IMR-90 (cell line): ENCODE results near the gene ANXA2. TPM values are rescaled to one million over a fixed set of nuclear protein-coding genes. Genes with fewer than 3 reads are reported as not detected.

Experiments used
- ATAC-seq: fragments of 200-7000 bp; cut with Tn5 transposase; 2 replicates; pipeline ENCODE4 v1.9.1; 2020; ENCODE audit warnings: low read depth, mild to moderate bottlenecking, moderate library complexity
- BruUV-seq: library from RNA; stranded (reverse); fragments of 400-500 nt; replicated peaks from 2 replicates; lab custom pipeline; 2021; lab: Mats Ljungman, UMichigan
- CTCF ChIA-PET: fragments of 300-600 bp; formaldehyde crosslinking; extraction: SDS; loops from one replicate; lab custom pipeline; 2021; ENCODE audit warnings: antibody characterized with exemption; lab: Yijun Ruan, JAX
- POLR2A ChIA-PET: fragments of 300-600 bp; sonication (Branson Sonifier 250); formaldehyde crosslinking; loops from one replicate; lab custom pipeline; 2022; ENCODE audit warnings: antibody characterized with exemption; ENCODE audit not compliant: unreplicated experiment; lab: Charles Lee
- DNase-seq: peaks from one replicate; pipeline ENCODE4 v3.0.0; 2013
- H2AFZ ChIP-seq: replicated peaks from 2 replicates; pipeline ENCODE3; 2013; ENCODE audit warnings: low read length, mild to moderate bottlenecking; ENCODE audit not compliant: poor library complexity
- H2AK5ac ChIP-seq: 2 replicates; pipeline ENCODE4 v1.6.1; 2013; ENCODE audit warnings: low read depth, low read length, inconsistent platforms
- H2AK9ac ChIP-seq: replicated peaks from 2 replicates; pipeline ENCODE3; 2013; ENCODE audit warnings: mild to moderate bottlenecking, low read depth, low read length, moderate library complexity; ENCODE audit not compliant: poor library complexity
- H2BK120ac ChIP-seq: 2 replicates; pipeline ENCODE4 v1.6.1; 2013; ENCODE audit warnings: low read depth, low read length, inconsistent platforms
- H2BK15ac ChIP-seq: 3 replicates; pipeline ENCODE4 v1.6.1; 2013; ENCODE audit warnings: low read depth, low read length, inconsistent platforms
- H2BK20ac ChIP-seq: 2 replicates; pipeline ENCODE4 v1.6.1; 2013; ENCODE audit warnings: low read depth, mild to moderate bottlenecking, inconsistent platforms, low read length, moderate library complexity
- H2BK5ac ChIP-seq: 2 replicates; pipeline ENCODE4 v1.6.1; 2013; ENCODE audit warnings: mild to moderate bottlenecking, low read depth, low read length, inconsistent platforms; ENCODE audit not compliant: poor library complexity, severe bottlenecking
- H3K14ac ChIP-seq: replicated peaks from 2 replicates; pipeline ENCODE4 v1.6.1; 2013; ENCODE audit warnings: low read depth, low read length, inconsistent platforms
- H3K18ac ChIP-seq: 2 replicates; pipeline ENCODE4 v1.6.1; 2013; ENCODE audit warnings: low read depth, low read length, control low read depth
- H3K23ac ChIP-seq: 2 replicates; pipeline ENCODE4 v1.6.1; 2013; ENCODE audit warnings: low read depth, low read length, inconsistent platforms
- H3K27ac ChIP-seq: 2 replicates; pipeline ENCODE4 v1.5.1; 2013; ENCODE audit warnings: mild to moderate bottlenecking, control low read depth, low read length; ENCODE audit not compliant: insufficient read depth
- H3K27me3 ChIP-seq: 2 replicates; pipeline ENCODE4 v1.6.1; 2013; ENCODE audit warnings: low read length; ENCODE audit not compliant: control insufficient read depth, insufficient read depth
- H3K36me3 ChIP-seq: 2 replicates; pipeline ENCODE4 v1.6.1; 2013; ENCODE audit warnings: low read length, mixed read lengths; ENCODE audit not compliant: control insufficient read depth, insufficient read depth
- H3K4ac ChIP-seq: 2 replicates; pipeline ENCODE4 v1.6.1; 2013; ENCODE audit warnings: low read depth, low read length, inconsistent platforms
- H3K4me1 ChIP-seq: 2 replicates; pipeline ENCODE4 v1.6.1; 2013; ENCODE audit warnings: low read length, mixed read lengths; ENCODE audit not compliant: control insufficient read depth, insufficient read depth
- H3K4me2 ChIP-seq: 2 replicates; pipeline ENCODE4 v1.6.1; 2013; ENCODE audit warnings: low read depth, mild to moderate bottlenecking, control low read depth, low read length, moderate library complexity
- H3K4me3 ChIP-seq: 2 replicates; pipeline ENCODE4 v1.5.1; 2013; ENCODE audit warnings: low read depth, mild to moderate bottlenecking, control low read depth, low read length, moderate library complexity; ENCODE audit not compliant: insufficient read depth
- H3K56ac ChIP-seq: 2 replicates; pipeline ENCODE4 v1.6.1; 2013; ENCODE audit warnings: low read length, inconsistent platforms; ENCODE audit not compliant: insufficient read depth; ENCODE audit errors: extremely low read depth
- H3K79me1 ChIP-seq, 2 experiments: 2 replicates each; pipeline ENCODE4 v1.6.1; 2013; ENCODE audit warnings: low read length in 2 of 2, inconsistent platforms in 1 of 2, low read depth in 1 of 2
- H3K9ac ChIP-seq: 2 replicates; pipeline ENCODE4 v1.6.1; 2013; ENCODE audit warnings: low read depth, low read length, control low read depth
- H3K9me1 ChIP-seq: 2 replicates; pipeline ENCODE4 v1.6.1; 2013; ENCODE audit warnings: low read length, inconsistent platforms; ENCODE audit not compliant: insufficient read depth
- H3K9me3 ChIP-seq: 2 replicates; pipeline ENCODE4 v1.6.1; 2013; ENCODE audit warnings: low read length; ENCODE audit not compliant: control insufficient read depth, insufficient read depth
- H4K20me1 ChIP-seq: 2 replicates; pipeline ENCODE4 v1.6.1; 2013; ENCODE audit warnings: low read length, inconsistent platforms; ENCODE audit not compliant: insufficient read depth
- H4K5ac ChIP-seq: 2 replicates; pipeline ENCODE4 v1.6.1; 2013; ENCODE audit warnings: mild to moderate bottlenecking, low read depth, low read length, control low read depth
- H4K8ac ChIP-seq, 2 experiments: 2 replicates each; pipeline ENCODE4 v1.6.1; 2013; ENCODE audit warnings: low read depth in 2 of 2, low read length in 2 of 2, control low read depth in 1 of 2, inconsistent platforms in 1 of 2
- H4K91ac ChIP-seq: 2 replicates; pipeline ENCODE4 v1.6.1; 2013; ENCODE audit warnings: low read depth, low read length, inconsistent platforms; ENCODE audit not compliant: insufficient read depth
- BHLHE40 ChIP-seq: fragments of 150-350 bp; IDR thresholded peaks from 2 replicates; pipeline ENCODE4 v1.6.1; 2016; ENCODE audit warnings: mild to moderate bottlenecking, low read depth, low read length
- CHD1 ChIP-seq: IDR thresholded peaks from 2 replicates; pipeline ENCODE4 v1.6.1; 2012; ENCODE audit warnings: low read depth, low read length, improper control_type of control experiment
- CTCF ChIP-seq: conservative IDR thresholded peaks from 2 replicates; pipeline ENCODE4 v1.5.1; 2012; ENCODE audit warnings: mild to moderate bottlenecking, low read depth, low read length, improper control_type of control experiment
- FOS ChIP-seq: fragments of 150-350 bp; IDR thresholded peaks from 2 replicates; pipeline ENCODE4 v1.6.1; 2016; ENCODE audit warnings: low read depth, low read length
- MAZ ChIP-seq: IDR thresholded peaks from 2 replicates; pipeline ENCODE4 v1.6.1; 2012; ENCODE audit warnings: low read depth, mild to moderate bottlenecking, low read length, improper control_type of control experiment, moderate library complexity, borderline replicate concordance
- POLR2A ChIP-seq: IDR thresholded peaks from 2 replicates; pipeline ENCODE4 v1.6.1; 2012; ENCODE audit warnings: mild to moderate bottlenecking, low read depth, low read length
- SMC3 ChIP-seq: fragments of 150-350 bp; IDR thresholded peaks from 2 replicates; pipeline ENCODE4 v1.6.1; 2016; ENCODE audit warnings: low read depth, mild to moderate bottlenecking, antibody characterized with exemption, low read length, moderate library complexity
- WGBS, 2 experiments: methylation state at CpG; one replicate each; pipeline versions ENCODE4 v1.1.5 to v1.1.7; 2013; ENCODE audit warnings: missing lambda C conversion rate in 2 of 2; ENCODE audit not compliant: insufficient read length in 1 of 2; ENCODE audit errors: extremely low coverage in 2 of 2; 5-methylcytosine and 5-hydroxymethylcytosine counted together
- dilution Hi-C: fragments of 300-500 bp; cut with HindIII; formaldehyde crosslinking; loops from one replicate; pipeline ENCODE4 v1.14.3; 2018; ENCODE audit warnings: low sequenced_read_pairs; ENCODE audit not compliant: unreplicated experiment
- in situ Hi-C: fragments of 300-500 bp; cut with MboI; formaldehyde crosslinking; loops from 3 replicates; pipeline ENCODE4 v1.14.3; 2019; ENCODE audit warnings: low sequenced_read_pairs, inconsistent platforms, mixed read lengths
- intact Hi-C: fragments of 100-400 bp; cut with micrococcal nuclease; formaldehyde crosslinking; loops from 2 replicates; pipeline ENCODE4 v1.10.0; 2022
- polyA plus RNA-seq, 3 experiments: library from polyadenylated mRNA; depleted of rRNA; stranded (reverse); fragments of >200 nt; gene quantifications; 2 replicates each; pipeline ENCODE4 v1.2.3, GENCODE V29; 2012; ENCODE audit warnings: low replicate concordance in 1 of 3
- total RNA-seq: library from RNA; depleted of rRNA; stranded (reverse); fragments of >200 nt; gene quantifications from 2 replicates; pipeline ENCODE4 v1.2.3, GENCODE V29; 2012

ANXA2 gene
- total and polyA plus RNA-seq, 2 of the 4 experiments (the other 2 are of a cell fraction): 7,454 to 8,412 TPM

- no peak overlapping the region for H2AK5ac ChIP-seq
- ChIA-PET POLR2A (no interaction called here), CTCF (interaction anchor here (0.6 to 1.6 kb wide), 6 partner anchors 18 to 678 kb away, joined by 3 to 4 read pairs (median 3); no protein-coding TSS in a partner anchor)
- DNase-seq (peak; percentile 93), ATAC-seq (peak; percentile 40)
- no peaks in the 10 kb centered on the region for H3K27me3 ChIP-seq
- H3K18ac ChIP-seq: peak overlapping the region; percentile 87; the same call in 1 of the 2 replicates
- H3K9me1 ChIP-seq: peaks cover 4% of the 10 kb centered on the region
- no peak overlapping the region for H2BK15ac ChIP-seq
- peak overlapping the region; percentile 72; the same call in 1 of the 2 replicates for H3K23ac ChIP-seq
- TSS peak; percentile 8 for BruUV-seq
- no peak overlapping the region for H2AFZ ChIP-seq
- peak overlapping the region; percentile 88 for H3K4me2 ChIP-seq
- TF ChIP-seq POLR2A: peak; percentile 31; the same call in 1 of the 2 replicates
- no peak for TF ChIP-seq MAZ
- TF ChIP-seq BHLHE40: no peak
- no peak for TF ChIP-seq CTCF
- TF ChIP-seq SMC3: no peak
- TF ChIP-seq FOS: peak; percentile 67
- TF ChIP-seq CHD1: 0 out of 2 replicates have a peak, but pooled peaks have one; percentile 35
- no peak overlapping the region for H3K56ac ChIP-seq
- H3K14ac ChIP-seq: peak overlapping the region; percentile 87
- H2BK20ac ChIP-seq: no peak overlapping the region
- WGBS, 2 experiments: 27% methylated on average over 4 of the region's 10 CpGs; no CpG with 5 or more reads in 1 of the 2 experiments
- peaks cover 34 to 70% of the 10 kb centered on the region in 2 experiments for H3K79me1 ChIP-seq
- intact Hi-C loops: loop anchor here (1.0 to 2.0 kb wide), 2 partner anchors 34 to 85 kb away; no protein-coding TSS in a partner anchor
- H3K4ac ChIP-seq: peak overlapping the region; percentile 55; the same call in 1 of the 2 replicates
- peak overlapping the region; percentile 70; the same call in 1 of the 2 replicates for H3K27ac ChIP-seq
- in situ Hi-C loops: no loop called here
- dilution Hi-C loops: no loop called here
- H3K36me3 ChIP-seq: peaks cover 60% of the 10 kb centered on the region
- peak overlapping the region in 1 of 2 experiments; percentile 22; a peak in 1 of 4 replicates for H4K8ac ChIP-seq
- H4K5ac ChIP-seq: no peak overlapping the region
- 0 out of 2 replicates have a peak overlapping the region, but pooled peaks have one; percentile 42 for H2BK120ac ChIP-seq
- no peak overlapping the region for H4K91ac ChIP-seq
- H3K4me3 ChIP-seq: no peak overlapping the region
- H2BK5ac ChIP-seq: peak overlapping the region; percentile 81
- H4K20me1 ChIP-seq: peaks cover 83% of the 10 kb centered on the region
- H3K4me1 ChIP-seq: peaks cover 27% of the 10 kb centered on the region
- H2AK9ac ChIP-seq: no peak overlapping the region
- H3K9ac ChIP-seq: peak overlapping the region; percentile 14; the same call in 1 of the 2 replicates
- no peaks in the 10 kb centered on the region for H3K9me3 ChIP-seq
Observed at GRCh38 chr15:60358935-60359682, 38.7 kb downstream of the ANXA2 start.
